K562 (cell line): ENCODE results near the gene KAZN. TPM values are rescaled to one million over a fixed set of nuclear protein-coding genes. Genes with fewer than 3 reads are reported as not detected.

Source experiments
- ATAC-seq: fragments of 200-7000 bp; cut with Tn5 transposase; 3 replicates; pipeline ENCODE4 v1.9.1; 2020; ENCODE audit warnings: moderate library complexity
- BruUV-seq: library from RNA; stranded (reverse); fragments of 400-500 nt; replicated peaks from 2 replicates; lab custom pipeline; 2021; lab: Mats Ljungman, UMichigan
- CTCF ChIA-PET: fragments of 300-600 bp; formaldehyde crosslinking; extraction: SDS; loops from one replicate; lab custom pipeline; 2021; ENCODE audit warnings: low intra/inter-chr PET ratio; lab: Yijun Ruan, JAX
- POLR2A ChIA-PET: fragments of 300-600, 350-650 bp; sonication (Branson Sonifier 250); formaldehyde crosslinking; extraction: SDS; loops from one replicate; lab custom pipeline; 2021; ENCODE audit warnings: antibody characterized with exemption, inconsistent platforms; lab: Yijun Ruan, JAX
- DNase-seq, 4 experiments: peaks; one replicate each; pipeline versions ENCODE4 v3.0.0 to v3.0.0-alpha.2; 2011 to 2018; ENCODE audit warnings: low spot score in 3 of 4, mixed read lengths in 3 of 4; ENCODE audit errors: extremely low read depth in 1 of 4
- FAIRE-seq: peaks from 2 replicates; lab custom pipeline; 2011; peaks lifted over from hg19 to GRCh38; lab: Jason Lieb, UNC
- H2AFZ ChIP-seq: 2 replicates; pipeline ENCODE4 v1.6.0; 2011; ENCODE audit warnings: low read depth, low read length, control low read depth, inconsistent platforms
- H3K27ac ChIP-seq: fragments of 200-600 bp; 3 replicates; pipeline ENCODE4 v1.8.0; 2011; ENCODE audit warnings: low read depth, mild to moderate bottlenecking, control low read depth, inconsistent platforms, low read length, moderate library complexity, mixed read lengths; ENCODE audit errors: extremely low read depth
- H3K27me3 ChIP-seq, 2 experiments: fragments of 300-600 bp in 1 of 2; 2 replicates in 1 of 2; 3 replicates in 1 of 2; pipeline versions ENCODE4 v1.6.0 to v1.8.0; 2011; ENCODE audit warnings: inconsistent platforms in 2 of 2, low read length in 2 of 2, mild to moderate bottlenecking in 1 of 2, mixed read lengths in 1 of 2, moderate library complexity in 1 of 2; ENCODE audit not compliant: control insufficient read depth in 2 of 2, insufficient read depth in 2 of 2
- H3K36me3 ChIP-seq: fragments of 300-600 bp; 3 replicates; pipeline ENCODE4 v1.8.0; 2011; ENCODE audit warnings: mild to moderate bottlenecking, low read length, inconsistent platforms; ENCODE audit not compliant: control insufficient read depth, insufficient read depth
- H3K4me1 ChIP-seq, 2 experiments: fragments of 200-600 bp in 1 of 2; replicated peaks in 1 of 2; 2 replicates in 1 of 2; 3 replicates in 1 of 2; pipeline versions ENCODE4 v1.5.1 to v1.8.0; 2011; ENCODE audit warnings: inconsistent platforms in 2 of 2, low read length in 2 of 2, mild to moderate bottlenecking in 1 of 2, mixed read lengths in 1 of 2, moderate library complexity in 1 of 2; ENCODE audit not compliant: control insufficient read depth in 2 of 2, insufficient read depth in 2 of 2
- H3K4me2 ChIP-seq: 2 replicates; pipeline ENCODE4 v1.6.1; 2011; ENCODE audit warnings: low read length, control low read depth, inconsistent platforms, mixed read lengths; ENCODE audit not compliant: insufficient read depth
- H3K4me3 ChIP-seq: fragments of 200-600 bp; sonication (generic), shearing (Covaris generic); 2 replicates; pipeline ENCODE4 v1.5.1; 2016; ENCODE audit warnings: control low read depth, inconsistent platforms
- H3K79me2 ChIP-seq: fragments of 200-600 bp; 3 replicates; pipeline ENCODE4 v1.8.0; 2011; ENCODE audit warnings: low read length, inconsistent platforms; ENCODE audit not compliant: control insufficient read depth, insufficient read depth
- H3K9ac ChIP-seq, 2 experiments: 2 replicates each; pipeline versions ENCODE4 v1.6.0 to v1.6.1; 2011; ENCODE audit warnings: low read depth in 2 of 2, low read length in 2 of 2, control low read depth in 1 of 2, inconsistent platforms in 1 of 2, mild to moderate bottlenecking in 1 of 2, mixed read lengths in 1 of 2; ENCODE audit not compliant: insufficient read depth in 1 of 2
- H3K9me1 ChIP-seq: one replicate; pipeline ENCODE4 v1.6.0; 2011; ENCODE audit warnings: inconsistent platforms, mild to moderate bottlenecking, low read length, moderate library complexity; ENCODE audit not compliant: control insufficient read depth, insufficient read depth
- H3K9me3 ChIP-seq: replicated peaks from 2 replicates; pipeline ENCODE4 v1.5.1; 2011; ENCODE audit warnings: low read depth, low read length, inconsistent platforms; ENCODE audit not compliant: control insufficient read depth, insufficient read depth
- H4K20me1 ChIP-seq: replicated peaks from 2 replicates; pipeline ENCODE4 v1.6.1; 2011; ENCODE audit warnings: low read length, inconsistent platforms, mixed read lengths; ENCODE audit not compliant: control insufficient read depth, insufficient read depth
- NR4A1 ChIP-seq, 2 experiments: fragments of 250-450 bp in 1 of 2; fragments of 450-650 bp in 1 of 2; sonication (Bioruptor Pico) in 1 of 2; IDR thresholded peaks; 2 replicates each; pipeline versions ENCODE4 v1.4.0 to v1.6.1; 2016 to 2020; ENCODE audit warnings: mild to moderate bottlenecking in 2 of 2, missing compliant biosample characterization in 1 of 2, missing genetic modification characterization in 1 of 2, moderate library complexity in 1 of 2
- SMAD1 ChIP-seq: fragments of 150-350 bp; IDR thresholded peaks from 2 replicates; pipeline ENCODE4 v1.6.1; 2014; ENCODE audit warnings: low read length, low read depth; ENCODE audit not compliant: partially characterized antibody
- SRSF1 ChIP-seq: fragments of 200-400 bp; formaldehyde crosslinking; IDR thresholded peaks from 2 replicates; pipeline ENCODE4 v1.6.1; 2017; ENCODE audit warnings: mild to moderate bottlenecking, low read depth, low read length, moderate library complexity
- ZBTB40 ChIP-seq, 2 experiments: fragments of 450-650 bp in 1 of 2; sonication (generic) in 1 of 2; formaldehyde crosslinking in 1 of 2; IDR thresholded peaks; 2 replicates each; pipeline versions ENCODE4 v1.7.1 to v1.9.0; 2016 to 2022; ENCODE audit warnings: inconsistent platforms in 1 of 2, mild to moderate bottlenecking in 1 of 2, missing genetic modification reagents in 1 of 2
- ZFX ChIP-seq: sonication (generic); formaldehyde crosslinking; IDR thresholded peaks from 2 replicates; pipeline ENCODE4 v1.8.0; 2022; ENCODE audit warnings: mild to moderate bottlenecking, missing genetic modification reagents, moderate library complexity
- WGBS: fragments of 100-300 bp; shearing (Covaris generic); methylation state at CpG from one replicate; pipeline ENCODE4 v1.1.6; 2016; ENCODE audit warnings: low coverage, mixed read lengths; ENCODE audit not compliant: insufficient coverage; ENCODE audit errors: missing lambda C conversion rate; 5-methylcytosine and 5-hydroxymethylcytosine counted together
- in situ Hi-C: fragments of 300-500 bp; cut with MboI; formaldehyde crosslinking; loops from 4 replicates; pipeline ENCODE4 v1.15.0; 2018; ENCODE audit warnings: inconsistent platforms, mixed read lengths
- intact Hi-C: fragments of 100-400 bp; cut with micrococcal nuclease; formaldehyde crosslinking; loops from 2 replicates; pipeline ENCODE4 v1.14.2; 2022
- polyA plus RNA-seq, 8 experiments: library from polyadenylated mRNA; depleted of rRNA in 4 of 8; stranded (reverse) in 5 of 8; unstranded in 3 of 8; fragments of >200 nt; fragmentation: Nextera tagmentation in 2 of 8; fragmentation: Illumina TruSeq in 1 of 8; extraction: Ambion mirVana in 2 of 8; extraction: Trizol in 1 of 8; gene quantifications; 2 replicates each; pipeline versions ENCODE4 v1.2.1 to v1.2.3, GENCODE V29; 2011 to 2014; ENCODE audit warnings: inconsistent platforms in 1 of 8, missing spikeins in 1 of 8
- total RNA-seq, 7 experiments: library from RNA; depleted of rRNA in 6 of 7; stranded (reverse); fragments of >200 nt in 6 of 7; fragmentation: Illumina TruSeq in 2 of 7; extraction: Trizol in 2 of 7; gene quantifications; 2 replicates each; pipeline versions ENCODE4 v1.2.1 to v1.2.3, GENCODE V29; 2011 to 2021; ENCODE audit warnings: low replicate concordance in 1 of 7

Gene KAZN
- total and polyA plus RNA-seq, 9 of the 15 experiments (the other 6 are each of a cell fraction or from before 2014, with no cell fraction given) = 2.1 to 21.6 (median 5.4) TPM

DNA sequence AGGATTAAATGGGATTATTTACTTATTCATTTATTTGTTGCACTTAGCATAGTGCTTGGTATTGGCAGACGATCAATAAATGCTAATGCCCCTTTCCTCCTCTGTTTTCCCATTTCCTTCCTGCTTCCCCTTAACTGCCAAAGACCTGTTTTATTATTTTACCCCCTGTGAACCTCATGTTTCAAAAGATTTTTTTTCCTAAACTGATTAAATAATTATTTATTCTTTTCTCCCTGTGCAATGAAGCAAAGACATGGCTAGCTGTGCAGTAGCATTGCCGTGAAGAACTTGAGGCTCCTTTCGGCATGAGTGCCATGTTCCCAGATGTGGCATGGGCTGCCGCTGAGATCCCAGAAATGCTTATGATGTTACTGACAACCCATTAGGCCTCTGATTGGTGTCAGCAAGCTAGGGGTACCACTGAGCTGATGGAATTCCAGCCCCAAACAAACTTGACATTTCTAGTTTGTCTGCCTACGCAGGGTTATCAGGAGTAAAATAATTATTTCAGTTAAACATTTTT, 288.6 kb downstream of the KAZN start:
- FAIRE-seq = no peak
- BruUV-seq = no TSS peak
- no peak for DNase-seq
- Histone ChIP-seq H3K79me2 (no peaks in the 10 kb centered on the region), H3K27me3 (peaks cover 10 to 21% of the 10 kb centered on the region in 2 experiments), H3K9me3 (no peaks in the 10 kb centered on the region), H3K27ac (no peak overlapping the region), H3K9me1 (no peaks in the 10 kb centered on the region), H3K4me2 (no peak overlapping the region), H3K4me3 (no peak overlapping the region), H4K20me1 (no peaks in the 10 kb centered on the region), H2AFZ (no peak overlapping the region), H3K4me1 (peaks cover 7 to 17% of the 10 kb centered on the region in 2 experiments), H3K9ac (no peak overlapping the region), H3K36me3 (no peaks in the 10 kb centered on the region)
- in situ Hi-C loops = no loop called here
- WGBS = 62% methylated on average over 5 of the region's 5 CpGs
- no peak for ATAC-seq
- POLR2A ChIA-PET = interaction anchor here (0.7 to 1.6 kb wide), 4 partner anchors 11 to 687 kb away, joined by 3 to 5 read pairs (median 3); no protein-coding TSS in a partner anchor
- intact Hi-C loops = no loop called here
- CTCF ChIA-PET = no interaction called here
- TF ChIP-seq ZFX (CRISPR knock-in tag) (no peak), NR4A1 (CRISPR knock-in tag; IDR thresholded peaks at IDR 0.05) (no peak), NR4A1 (tag; IDR thresholded peaks at IDR 0.05) (no peak), ZBTB40 (IDR thresholded peaks at IDR 0.05) (no peak), ZBTB40 (CRISPR knock-in tag; IDR thresholded peaks at IDR 0.05) (no peak), SMAD1 (no peak), SRSF1 (no peak)
- TF ChIP-seq, all 486 proteins: peak for 0
